ENCODE data around the gene REELD1.

Gene REELD1

GRCh38 chr4:146265950-146266490 lies 51.7 kb downstream of the REELD1 start:
- no peak for DNase-seq (ENCODE audit: low read depth in 2 of 2)

GRCh38 chr4:146267826-146268225 lies 53.5 kb downstream of the REELD1 start:
- DNase-seq (ENCODE audit: low read depth in 2 of 2) = no peak

GRCh38 chr4:146269228-146269653 lies 54.9 kb downstream of the REELD1 start:
- DNase-seq (ENCODE audit: low read depth in 2 of 2) = no peak

- no peak for DNase-seq (ENCODE audit: low read depth in 2 of 2)
Measured at GRCh38 chr4:146271466-146271865, 57.1 kb downstream of the REELD1 start.

GRCh38 chr4:146273204-146273901 lies 59.0 kb downstream of the REELD1 start:
- no peak for DNase-seq (ENCODE audit: low read depth in 2 of 2)

DNA sequence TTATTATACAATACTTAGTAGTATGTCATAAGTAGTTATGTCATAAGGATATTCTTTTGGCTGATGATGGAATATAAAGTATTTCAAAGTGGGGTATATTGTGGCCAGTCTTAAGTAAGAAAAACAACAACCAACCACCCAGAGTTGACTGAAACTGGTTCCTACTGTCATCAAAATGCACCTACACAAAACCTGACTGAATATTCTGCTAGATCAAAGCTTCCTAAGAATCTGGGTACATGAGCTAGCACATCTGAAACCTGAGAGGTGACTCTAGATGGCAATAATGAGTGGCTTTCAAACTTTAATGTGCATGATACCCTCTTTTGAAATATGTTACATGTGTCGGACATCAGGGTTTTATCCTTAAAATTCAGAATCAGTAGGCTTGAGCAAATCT lies 60.4 kb downstream of the REELD1 start:
- DNase-seq (ENCODE audit: low read depth in 2 of 2) = no peak

GRCh38 chr4:146275370-146275769 lies 61.0 kb downstream of the REELD1 start:
- DNase-seq (ENCODE audit: low read depth in 2 of 2) = no peak

DNA sequence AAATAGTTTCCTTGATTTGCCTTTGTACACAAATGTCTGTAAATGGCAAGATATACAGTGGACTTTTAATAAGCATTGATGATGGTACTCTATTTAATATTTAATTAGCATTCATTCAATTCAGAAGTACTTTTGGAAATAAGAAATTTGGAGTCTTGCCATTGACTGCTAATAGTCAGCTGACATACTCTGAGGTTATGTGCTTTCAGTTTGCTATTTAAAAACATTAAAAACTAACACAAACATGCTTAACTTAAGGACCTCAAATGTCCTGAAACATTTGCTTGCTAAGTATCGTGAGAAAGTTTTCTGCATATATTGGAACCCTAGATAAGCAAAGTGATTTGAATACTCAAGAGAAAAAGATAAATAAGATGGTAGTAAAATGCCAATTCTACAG lies 64.6 kb downstream of the REELD1 start:
- no peak for DNase-seq (ENCODE audit: low read depth in 2 of 2)
